Measurements from ENCODE around the gene DIO2. TPM values are rescaled to one million over a fixed set of nuclear protein-coding genes. Genes with fewer than 3 reads are reported as not detected.
A peak's percentile ranks its signal among the peaks of the same experiment; 100 is the strongest.

DIO2 gene
- total RNA-seq, 4 donors from 2014 or later: 5.5 to 32.2 (median 17.9) TPM

GRCh38 chr14:80167793-80168448, 43.4 kb downstream of the DIO2 start:
- Histone ChIP-seq H3K36me3 (no peaks in the 10 kb centered on the region), H3K9me3 (no peaks in the 10 kb centered on the region), H3K4me1 (no peaks in the 10 kb centered on the region), H3K4me3 (no peak overlapping the region), H3K27me3 (no peaks in the 10 kb centered on the region), H3K27ac (no peak overlapping the region)
- DNase-seq (no peak), ATAC-seq (peak in 1 of 2 donors; percentile 50)
- TF ChIP-seq, protein P1, sequence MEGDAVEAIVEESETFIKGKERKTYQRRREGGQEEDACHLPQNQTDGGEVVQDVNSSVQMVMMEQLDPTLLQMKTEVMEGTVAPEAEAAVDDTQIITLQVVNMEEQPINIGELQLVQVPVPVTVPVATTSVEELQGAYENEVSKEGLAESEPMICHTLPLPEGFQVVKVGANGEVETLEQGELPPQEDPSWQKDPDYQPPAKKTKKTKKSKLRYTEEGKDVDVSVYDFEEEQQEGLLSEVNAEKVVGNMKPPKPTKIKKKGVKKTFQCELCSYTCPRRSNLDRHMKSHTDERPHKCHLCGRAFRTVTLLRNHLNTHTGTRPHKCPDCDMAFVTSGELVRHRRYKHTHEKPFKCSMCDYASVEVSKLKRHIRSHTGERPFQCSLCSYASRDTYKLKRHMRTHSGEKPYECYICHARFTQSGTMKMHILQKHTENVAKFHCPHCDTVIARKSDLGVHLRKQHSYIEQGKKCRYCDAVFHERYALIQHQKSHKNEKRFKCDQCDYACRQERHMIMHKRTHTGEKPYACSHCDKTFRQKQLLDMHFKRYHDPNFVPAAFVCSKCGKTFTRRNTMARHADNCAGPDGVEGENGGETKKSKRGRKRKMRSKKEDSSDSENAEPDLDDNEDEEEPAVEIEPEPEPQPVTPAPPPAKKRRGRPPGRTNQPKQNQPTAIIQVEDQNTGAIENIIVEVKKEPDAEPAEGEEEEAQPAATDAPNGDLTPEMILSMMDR (IDR thresholded peaks at IDR 0.05 in 4 of 5, conservative IDR thresholded peaks at IDR 0.05 in 1 of 5): no peak
- no peak for TF ChIP-seq POLR2A (IDR thresholded peaks at IDR 0.05)
- intact Hi-C loops (cut with DNase I; ENCODE audit: low total_unique reads) (no loop called here), in situ Hi-C loops (cut with MboI; ENCODE audit: low sequenced_read_pairs in 4 of 4) (no loop called here)

DNA sequence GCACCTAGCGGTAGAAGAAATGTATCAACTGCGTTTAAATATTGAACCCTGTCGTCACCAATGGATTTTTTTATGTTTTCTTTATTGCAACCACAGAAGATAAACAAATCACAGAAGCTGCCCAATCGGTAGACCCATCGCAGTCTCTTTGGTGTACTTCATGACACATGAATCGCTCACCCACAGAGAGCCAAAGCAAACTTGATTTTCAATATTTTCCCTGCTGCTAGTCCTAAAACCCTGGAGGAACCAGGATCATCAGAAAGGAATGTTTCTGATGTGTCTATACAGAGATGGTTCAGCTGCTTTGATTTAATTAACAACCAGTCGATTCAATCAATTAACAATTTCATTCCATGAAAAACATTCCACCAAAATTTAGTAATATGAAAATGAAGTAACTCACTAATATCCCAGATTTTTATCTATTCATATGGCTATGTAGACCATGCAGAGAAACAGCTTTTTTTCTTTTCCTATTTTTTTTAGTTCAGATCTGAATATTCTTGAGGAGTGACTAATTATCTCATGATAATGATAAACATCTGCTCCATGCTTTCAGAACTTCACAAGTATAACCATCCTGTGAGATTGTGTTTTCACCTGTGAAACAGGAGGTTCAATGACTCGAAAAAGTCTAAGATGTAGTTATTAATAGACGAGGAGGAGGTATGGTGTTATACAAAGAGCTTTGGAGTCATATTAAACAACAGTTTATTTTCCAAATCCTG, 46.1 kb downstream of the DIO2 start:
- Histone ChIP-seq H3K27ac (no peak overlapping the region), H3K4me1 (no peaks in the 10 kb centered on the region), H3K4me3 (no peak overlapping the region), H3K36me3 (no peaks in the 10 kb centered on the region), H3K27me3 (no peaks in the 10 kb centered on the region), H3K9me3 (no peaks in the 10 kb centered on the region)
- in situ Hi-C loops (cut with MboI; ENCODE audit: low sequenced_read_pairs in 4 of 4): no loop called here
- intact Hi-C loops (cut with DNase I; ENCODE audit: low total_unique reads): no loop called here
- no peak for ATAC-seq
- no peak for TF ChIP-seq POLR2A (IDR thresholded peaks at IDR 0.05)
- TF ChIP-seq, protein P1 (IDR thresholded peaks at IDR 0.05 in 4 of 5, conservative IDR thresholded peaks at IDR 0.05 in 1 of 5): no peak
- DNase-seq: no peak

GRCh38 chr14:80152763-80153162, 58.5 kb downstream of the DIO2 start:
- H3K4me1 ChIP-seq: no peaks in the 10 kb centered on the region
- intact Hi-C loops (cut with DNase I; ENCODE audit: low total_unique reads) (no loop called here), in situ Hi-C loops (cut with MboI; ENCODE audit: low sequenced_read_pairs in 4 of 4) (no loop called here)
- TF ChIP-seq POLR2A (IDR thresholded peaks at IDR 0.05): no peak
- TF ChIP-seq, protein P1 (IDR thresholded peaks at IDR 0.05 in 4 of 5, conservative IDR thresholded peaks at IDR 0.05 in 1 of 5): no peak
- no peak overlapping the region for H3K4me3 ChIP-seq
- H3K9me3 ChIP-seq: no peaks in the 10 kb centered on the region
- no peak for ATAC-seq
- no peaks in the 10 kb centered on the region for H3K27me3 ChIP-seq
- H3K27ac ChIP-seq: no peak overlapping the region
- H3K36me3 ChIP-seq: no peaks in the 10 kb centered on the region
- DNase-seq: no peak

- in situ Hi-C loops (cut with MboI; ENCODE audit: low sequenced_read_pairs in 4 of 4) (no loop called here), intact Hi-C loops (cut with DNase I; ENCODE audit: low total_unique reads) (no loop called here)
- ATAC-seq: no peak
- DNase-seq: no peak
- Histone ChIP-seq H3K27ac (no peak overlapping the region), H3K4me3 (no peak overlapping the region), H3K4me1 (no peaks in the 10 kb centered on the region), H3K9me3 (no peaks in the 10 kb centered on the region), H3K36me3 (no peaks in the 10 kb centered on the region), H3K27me3 (no peaks in the 10 kb centered on the region)
- TF ChIP-seq POLR2A (IDR thresholded peaks at IDR 0.05): no peak
- TF ChIP-seq, protein P1 (IDR thresholded peaks at IDR 0.05 in 4 of 5, conservative IDR thresholded peaks at IDR 0.05 in 1 of 5): no peak
Measured at GRCh38 chr14:80152166-80152565, 59.1 kb downstream of the DIO2 start.
